HG03469 (cell line): ENCODE measurements around the gene RAD18.

Source experiments
- ATAC-seq: cut with Tn5 transposase; IDR thresholded peaks from one replicate; pipeline ENCODE4 v1.9.1; 2021; ENCODE audit warnings: mild to moderate bottlenecking, moderate library complexity, moderate number of reproducible peaks; ENCODE audit not compliant: unreplicated experiment

The RAD18 gene

GRCh38 chr3:8903191-8903590, 60.1 kb downstream of the RAD18 start:
- ATAC-seq: no peak

- no peak for ATAC-seq
These were observed 62.4 kb downstream of the RAD18 start for GRCh38 chr3:8900869-8901268.

- ATAC-seq: no peak
These were observed 63.3 kb downstream of the RAD18 start for GRCh38 chr3:8899876-8900460.

- no peak for ATAC-seq
These were observed 67.4 kb downstream of the RAD18 start for GRCh38 chr3:8895829-8896228.

DNA sequence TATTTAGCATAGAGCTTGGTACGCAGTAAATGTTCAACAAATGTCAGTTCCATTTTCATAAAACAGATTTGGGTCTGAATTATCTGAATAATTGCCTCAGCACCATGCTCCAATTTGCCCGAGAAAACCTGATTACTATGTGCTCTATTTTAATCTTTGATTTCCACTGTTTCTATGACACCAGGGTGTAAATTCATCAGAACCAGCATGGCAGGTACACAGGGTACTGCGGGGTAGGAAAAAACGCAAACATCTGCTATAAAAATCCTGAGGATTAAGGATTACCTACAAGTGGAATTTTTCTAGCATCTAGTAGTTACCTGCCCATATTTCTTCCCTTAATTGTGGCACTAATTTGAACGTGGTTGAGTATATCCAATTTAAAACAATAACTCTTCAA, 70.3 kb downstream of the RAD18 start:
- no peak for ATAC-seq

- no peak for ATAC-seq
These were observed 71.5 kb downstream of the RAD18 start for GRCh38 chr3:8891774-8892173.

DNA sequence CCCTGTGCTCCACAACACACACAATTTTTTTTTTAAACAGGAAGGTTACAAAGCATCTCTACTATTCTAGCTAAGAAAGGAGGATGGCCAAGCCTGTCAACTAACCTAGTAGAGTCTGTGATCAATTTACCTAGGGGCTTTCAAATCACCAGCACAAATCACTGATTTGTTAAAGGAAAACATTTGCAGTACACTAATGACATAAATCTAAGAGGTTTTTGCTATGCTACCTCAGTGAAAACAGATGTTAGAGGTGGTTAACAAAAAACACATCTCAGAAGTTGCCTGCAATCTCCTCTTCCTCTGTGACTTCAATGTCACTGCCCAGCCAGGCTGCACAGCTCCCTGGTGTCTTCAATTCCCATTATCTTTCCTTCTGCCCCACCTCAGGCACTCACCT, 72.0 kb downstream of the RAD18 start:
- ATAC-seq: no peak

- ATAC-seq: no peak
These were observed 74.9 kb downstream of the RAD18 start for GRCh38 chr3:8888301-8888915.

GRCh38 chr3:8887435-8888300, 75.6 kb downstream of the RAD18 start:
- ATAC-seq: no peak

- ATAC-seq: no peak
These were observed 76.7 kb downstream of the RAD18 start for GRCh38 chr3:8886546-8886945.

DNA sequence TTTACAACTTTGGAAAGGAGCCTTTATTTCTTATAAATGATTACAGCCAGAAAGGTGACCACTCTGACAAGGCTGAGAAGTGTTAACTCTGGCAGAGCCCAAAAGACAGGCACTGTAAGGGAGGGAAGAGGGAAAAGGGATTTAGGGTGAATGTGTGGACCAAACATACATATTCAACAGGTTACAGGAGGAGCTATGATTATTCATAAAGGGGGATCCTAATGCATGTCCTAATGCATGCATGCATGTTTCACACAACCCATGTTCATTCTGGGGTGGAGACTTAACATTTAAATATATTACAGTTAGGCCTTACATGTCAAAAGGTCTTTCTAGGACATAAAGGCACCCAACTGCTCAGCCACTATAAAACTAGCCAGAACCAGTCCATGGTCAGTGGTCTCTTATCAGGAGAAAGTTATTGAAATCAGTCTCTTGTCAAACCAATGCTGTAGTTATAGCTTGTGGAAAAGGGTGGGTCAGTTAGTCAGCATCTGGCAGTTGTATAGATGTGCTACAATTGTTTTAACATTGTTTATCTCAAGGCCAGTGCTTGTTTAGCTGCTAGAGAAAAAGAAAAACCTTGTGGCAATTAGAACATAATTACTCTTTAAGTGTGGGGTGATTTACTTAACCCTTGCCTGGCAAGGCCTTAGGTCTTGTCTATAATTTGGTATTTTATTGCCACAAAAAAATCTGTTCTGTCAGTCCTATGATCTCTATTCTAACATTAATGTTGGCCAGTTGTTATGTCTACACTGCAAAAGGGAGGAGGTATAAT, 77.5 kb downstream of the RAD18 start:
- no peak for ATAC-seq

- no peak for ATAC-seq
These were observed 78.5 kb downstream of the RAD18 start for GRCh38 chr3:8884630-8885290.

DNA sequence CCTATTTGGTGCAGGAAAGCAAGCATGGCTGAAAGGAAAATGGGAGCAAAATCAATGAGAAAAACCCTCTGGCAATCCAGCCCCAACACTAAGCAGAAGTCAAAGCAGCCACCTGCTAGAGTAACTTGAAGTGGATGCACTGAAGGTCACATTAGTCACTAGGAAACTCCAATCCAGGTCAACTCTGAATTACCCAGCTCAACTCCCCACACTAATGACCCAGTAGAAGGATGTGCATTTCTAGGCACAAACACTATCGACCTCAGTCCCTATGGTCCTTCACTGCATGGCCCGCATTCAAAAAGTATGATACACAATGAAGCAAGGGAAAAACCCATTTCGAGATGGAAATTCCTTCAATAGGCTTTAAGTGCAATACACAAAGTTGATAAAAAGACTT, 80.6 kb downstream of the RAD18 start:
- ATAC-seq: peak; percentile 22

- ATAC-seq: peak; percentile 55
These were observed 81.1 kb downstream of the RAD18 start for GRCh38 chr3:8882171-8882593.

GRCh38 chr3:8879347-8879944, 83.8 kb downstream of the RAD18 start:
- ATAC-seq: no peak

DNA sequence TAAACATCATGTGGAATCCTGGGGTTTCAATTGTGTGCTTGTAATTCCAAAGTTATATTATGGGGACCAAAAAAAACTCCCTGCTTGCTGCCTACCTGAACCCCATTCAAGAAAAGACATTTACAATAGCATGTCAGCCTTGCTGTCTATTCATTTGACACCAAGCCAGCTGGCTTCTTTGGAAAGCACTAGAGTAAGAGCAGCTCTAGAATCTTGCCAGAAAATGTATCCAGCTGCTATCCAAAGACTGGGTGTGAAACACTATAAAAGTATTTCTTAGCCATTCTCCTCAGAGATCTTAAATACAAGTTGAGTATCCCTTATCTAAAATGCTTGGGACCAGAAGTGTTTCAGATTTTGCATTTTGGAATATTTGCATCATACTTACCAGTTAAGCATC, 87.4 kb downstream of the RAD18 start:
- no peak for ATAC-seq

DNA sequence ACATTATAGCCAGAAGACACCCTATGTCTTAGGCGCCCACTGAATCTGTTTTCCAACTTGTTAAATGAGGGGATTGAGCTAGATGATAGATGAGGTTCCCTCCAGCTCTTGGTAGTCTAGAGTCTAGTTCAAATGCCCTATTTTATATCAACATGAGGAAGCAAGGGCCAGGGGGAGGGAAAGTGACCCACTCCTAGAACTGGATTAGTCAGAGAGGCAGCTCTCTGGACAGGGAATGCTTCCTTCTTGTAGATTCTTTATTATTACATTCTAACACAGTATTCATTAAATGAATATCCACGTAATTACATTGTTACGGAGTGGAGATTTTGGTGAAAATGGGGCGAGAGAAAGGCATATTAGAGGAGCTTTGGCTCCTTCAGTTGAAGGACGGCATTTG, 89.5 kb downstream of the RAD18 start:
- no peak for ATAC-seq

GRCh38 chr3:8872261-8872660, 91.0 kb downstream of the RAD18 start:
- ATAC-seq: no peak

- ATAC-seq: no peak
These were observed 92.0 kb downstream of the RAD18 start for GRCh38 chr3:8871306-8871705.

GRCh38 chr3:8870134-8870533, 93.1 kb downstream of the RAD18 start:
- no peak for ATAC-seq
